ENCODE results near the gene MPPED1.

MPPED1 gene

GRCh38 chr22:43530349-43531201 is 118.8 kb downstream of the MPPED1 start:
- TF ChIP-seq, protein P1, sequence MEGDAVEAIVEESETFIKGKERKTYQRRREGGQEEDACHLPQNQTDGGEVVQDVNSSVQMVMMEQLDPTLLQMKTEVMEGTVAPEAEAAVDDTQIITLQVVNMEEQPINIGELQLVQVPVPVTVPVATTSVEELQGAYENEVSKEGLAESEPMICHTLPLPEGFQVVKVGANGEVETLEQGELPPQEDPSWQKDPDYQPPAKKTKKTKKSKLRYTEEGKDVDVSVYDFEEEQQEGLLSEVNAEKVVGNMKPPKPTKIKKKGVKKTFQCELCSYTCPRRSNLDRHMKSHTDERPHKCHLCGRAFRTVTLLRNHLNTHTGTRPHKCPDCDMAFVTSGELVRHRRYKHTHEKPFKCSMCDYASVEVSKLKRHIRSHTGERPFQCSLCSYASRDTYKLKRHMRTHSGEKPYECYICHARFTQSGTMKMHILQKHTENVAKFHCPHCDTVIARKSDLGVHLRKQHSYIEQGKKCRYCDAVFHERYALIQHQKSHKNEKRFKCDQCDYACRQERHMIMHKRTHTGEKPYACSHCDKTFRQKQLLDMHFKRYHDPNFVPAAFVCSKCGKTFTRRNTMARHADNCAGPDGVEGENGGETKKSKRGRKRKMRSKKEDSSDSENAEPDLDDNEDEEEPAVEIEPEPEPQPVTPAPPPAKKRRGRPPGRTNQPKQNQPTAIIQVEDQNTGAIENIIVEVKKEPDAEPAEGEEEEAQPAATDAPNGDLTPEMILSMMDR (IDR thresholded peaks at IDR 0.05; ENCODE audit: borderline replicate concordance, insufficient read depth, low read depth, low read length), result no peak

DNA sequence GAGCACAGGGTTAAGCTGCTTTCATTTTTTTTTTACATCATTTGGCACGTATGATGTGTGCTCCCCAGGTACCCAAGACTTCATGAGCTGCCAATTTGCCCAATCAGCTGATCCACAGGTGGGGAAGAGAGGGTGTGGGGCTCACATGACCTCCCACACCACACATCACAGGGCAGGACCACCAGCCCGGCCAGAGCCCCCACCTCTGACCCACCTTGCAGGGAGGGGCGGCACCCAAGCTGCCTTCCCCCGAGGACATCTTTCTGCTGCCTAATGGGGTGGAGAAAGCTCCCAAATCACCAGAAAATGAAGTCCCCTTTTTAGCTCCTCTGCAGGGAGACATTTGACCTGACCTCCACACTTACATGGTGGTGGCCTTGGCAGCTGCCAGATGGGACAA is 119.8 kb downstream of the MPPED1 start:
- H3K4me3 ChIP-seq (ENCODE audit: low read depth, low read length), result no peak overlapping the region
- TF ChIP-seq, protein P1 (IDR thresholded peaks at IDR 0.05; ENCODE audit: borderline replicate concordance, insufficient read depth, low read depth, low read length), result no peak

More at GRCh38 chr22:43530349-43531201, 118.8 kb downstream of the MPPED1 start:
- no peak overlapping the region for H3K4me3 ChIP-seq (ENCODE audit: low read depth, low read length)

DNA sequence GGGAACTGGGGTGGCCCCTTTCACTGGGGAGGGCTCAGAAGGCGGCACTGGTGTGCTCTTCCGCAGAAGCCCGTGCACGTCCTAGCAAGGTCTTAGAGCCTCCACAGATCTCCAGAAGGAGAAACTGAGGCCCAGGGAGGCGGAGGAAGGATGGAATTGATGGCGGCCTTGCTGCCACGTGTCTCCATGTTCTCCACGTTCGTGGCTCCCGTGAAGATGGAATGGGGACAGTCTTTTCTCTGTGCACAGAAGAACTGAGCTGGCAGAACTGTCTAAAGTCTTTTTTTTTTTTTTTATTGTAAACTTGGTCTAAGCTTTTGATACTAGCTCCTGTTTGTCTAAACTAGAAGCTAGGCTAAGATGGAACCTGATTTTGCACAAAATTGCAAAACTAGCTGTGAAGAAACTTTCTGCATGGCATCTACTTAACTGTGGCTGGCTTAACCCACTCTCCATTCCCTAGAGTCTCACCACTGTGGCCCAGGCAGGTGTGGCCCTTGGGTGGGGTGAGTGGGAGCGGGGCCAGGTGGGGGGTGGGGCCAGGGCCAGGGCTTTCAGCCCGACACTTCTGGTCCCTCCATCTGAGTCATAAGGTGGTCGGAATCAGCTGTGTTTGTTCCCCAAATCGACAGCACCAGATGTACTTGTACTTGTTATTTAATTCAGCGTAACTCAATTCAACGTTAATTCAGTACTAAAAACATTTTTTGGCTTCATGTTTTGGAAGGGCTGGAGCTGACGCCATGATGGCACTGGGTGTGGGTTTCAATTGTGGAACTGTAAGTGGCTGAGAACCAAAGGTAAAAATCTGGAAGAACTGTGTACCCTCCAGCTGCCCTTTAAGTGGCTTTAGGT is 120.7 kb downstream of the MPPED1 start:
- H3K4me3 ChIP-seq (ENCODE audit: low read depth, low read length), result no peak overlapping the region
- TF ChIP-seq, protein P1 (IDR thresholded peaks at IDR 0.05; ENCODE audit: borderline replicate concordance, insufficient read depth, low read depth, low read length), result no peak

DNA sequence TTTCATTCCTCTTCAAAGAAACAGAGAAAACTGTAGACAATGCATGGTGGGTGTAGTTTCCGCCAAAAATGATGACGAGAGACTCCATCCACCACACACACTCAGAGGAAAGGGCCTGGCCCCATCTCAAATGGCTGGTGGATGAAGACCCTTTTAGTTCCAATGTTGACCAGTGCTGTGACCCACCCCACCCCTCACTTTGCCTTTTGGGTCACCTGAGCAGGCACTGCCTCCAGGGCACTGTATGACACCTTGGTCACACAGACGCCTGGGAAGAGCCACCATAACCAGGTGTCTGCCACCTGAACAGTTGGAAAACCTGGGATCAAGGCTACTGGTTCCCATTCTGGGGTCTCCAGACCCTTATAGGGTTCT is 121.3 kb downstream of the MPPED1 start:
- H3K4me3 ChIP-seq (ENCODE audit: low read depth, low read length), result no peak overlapping the region
- TF ChIP-seq, protein P1 (IDR thresholded peaks at IDR 0.05; ENCODE audit: borderline replicate concordance, insufficient read depth, low read depth, low read length), result no peak

GRCh38 chr22:43533656-43534428 is 122.0 kb downstream of the MPPED1 start:
- TF ChIP-seq, protein P1 (IDR thresholded peaks at IDR 0.05; ENCODE audit: borderline replicate concordance, insufficient read depth, low read depth, low read length), result no peak
- no peak overlapping the region for H3K4me3 ChIP-seq (ENCODE audit: low read depth, low read length)

DNA sequence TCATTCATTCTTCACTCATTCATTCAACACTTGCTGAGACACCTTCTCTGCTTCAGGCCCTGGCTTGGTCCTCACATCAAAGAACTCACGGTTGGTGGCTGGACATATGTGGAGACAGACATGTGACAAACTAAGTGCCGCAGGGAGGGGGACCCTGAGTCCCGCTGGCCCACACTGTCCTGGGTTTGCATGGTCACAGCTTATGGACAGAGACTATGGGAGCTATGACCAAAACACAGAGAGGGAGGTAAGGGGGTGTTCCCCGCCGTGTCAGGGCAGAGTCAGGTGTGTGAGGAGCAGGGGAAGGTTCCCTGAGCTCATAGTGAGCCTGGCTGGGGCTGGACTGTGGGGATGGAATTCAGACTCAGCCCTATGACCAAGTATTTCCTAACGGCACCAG is 123.1 kb downstream of the MPPED1 start:
- TF ChIP-seq, protein P1 (IDR thresholded peaks at IDR 0.05; ENCODE audit: borderline replicate concordance, insufficient read depth, low read depth, low read length), result no peak
- no peak overlapping the region for H3K4me3 ChIP-seq (ENCODE audit: low read depth, low read length)

Data from GM12875 (cell line).